ENCODE results near the gene IPO4.

The IPO4 gene

GRCh38 chr14:24149302-24149969, 39.2 kb downstream of the IPO4 start:
- no peak for DNase-seq (ENCODE audit: low read depth)

- no peak for DNase-seq (ENCODE audit: low read depth)
Measured at GRCh38 chr14:24147761-24148428, 40.7 kb downstream of the IPO4 start.

- peak; percentile 96 for DNase-seq (ENCODE audit: low read depth)
Measured at GRCh38 chr14:24146978-24147760, 41.4 kb downstream of the IPO4 start, which contains the start of gene RNF31. RNF31 (plus strand) TSS chr14:24147498; CDS start chr14:24147699, 201 bp downstream.

GRCh38 chr14:24146453-24146977, 42.1 kb downstream of the IPO4 start, which contains the start of gene PSME2:
PSME2 (minus strand) TSS chr14:24146610; CDS start chr14:24146581, 29 bp downstream.
- DNase-seq (ENCODE audit: low read depth) = peak; percentile 65

- DNase-seq (ENCODE audit: low read depth) = no peak
Measured at GRCh38 chr14:24145690-24146452, 42.7 kb downstream of the IPO4 start.

- no peak for DNase-seq (ENCODE audit: low read depth)
Measured at GRCh38 chr14:24145219-24145618, 43.4 kb downstream of the IPO4 start.

GRCh38 chr14:24144451-24144850, 44.2 kb downstream of the IPO4 start:
- no peak for DNase-seq (ENCODE audit: low read depth)

- no peak for DNase-seq (ENCODE audit: low read depth)
Measured at GRCh38 chr14:24143511-24143910, 45.1 kb downstream of the IPO4 start.

- DNase-seq (ENCODE audit: low read depth) = peak; percentile 99
Measured at GRCh38 chr14:24141097-24141880, 47.3 kb downstream of the IPO4 start, which contains the start of gene EMC9. EMC9 (minus strand) TSS chr14:24141591; CDS start chr14:24141304, 287 bp downstream.

- DNase-seq (ENCODE audit: low read depth) = no peak
Measured at GRCh38 chr14:24139272-24139934, 49.2 kb downstream of the IPO4 start.

GRCh38 chr14:24138396-24139271, 50.0 kb downstream of the IPO4 start:
- no peak for DNase-seq (ENCODE audit: low read depth)

- DNase-seq (ENCODE audit: low read depth) = no peak
Measured at GRCh38 chr14:24137529-24138395, 50.9 kb downstream of the IPO4 start.

GRCh38 chr14:24136684-24137528, 51.7 kb downstream of the IPO4 start:
- no peak for DNase-seq (ENCODE audit: low read depth)

- DNase-seq (ENCODE audit: low read depth) = peak; percentile 92
Measured at GRCh38 chr14:24135834-24136683, 52.6 kb downstream of the IPO4 start, which contains the start of gene PSME1. PSME1 (plus strand) TSS chr14:24136194; CDS start chr14:24136263, 69 bp downstream.

GRCh38 chr14:24135584-24135833, 53.1 kb downstream of the IPO4 start:
- no peak for DNase-seq (ENCODE audit: low read depth)

GRCh38 chr14:24133735-24134134, 54.9 kb downstream of the IPO4 start:
- no peak for DNase-seq (ENCODE audit: low read depth)
